ENCODE measurements around the gene OR51I2. TPM values are rescaled to one million over a fixed set of nuclear protein-coding genes. Genes with fewer than 3 reads are reported as not detected.

Gene OR51I2
- not detected in 2 replicates for total RNA-seq

GRCh38 chr11:5449023-5449422 is at the start of gene OR51I2:
Gene OR51I2 (plus strand): TSS chr11:5449323. CDS start chr11:5453489, 4,166 bp downstream.
- no peak for DNase-seq (ENCODE audit: low read depth in 2 of 2)

DNA sequence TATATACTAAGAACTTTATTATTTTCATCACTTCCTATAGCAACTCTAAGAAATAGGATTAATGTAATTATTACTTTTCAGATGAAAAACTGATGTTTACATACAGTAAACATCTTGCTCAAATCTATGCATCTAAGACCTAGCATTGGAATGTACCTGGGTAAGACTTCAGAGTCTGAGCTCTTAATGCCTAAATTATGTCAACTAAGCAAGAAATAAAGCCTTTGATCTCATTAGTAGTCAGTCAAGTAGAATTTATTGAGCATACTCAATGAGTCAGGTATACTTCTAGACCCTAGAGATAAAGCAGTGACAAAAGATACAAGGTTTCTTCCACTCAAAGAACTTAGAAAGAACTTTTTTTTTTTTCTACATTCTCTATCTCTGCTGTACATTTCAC is 44.0 kb upstream of the OR51I2 start:
- DNase-seq (ENCODE audit: low read depth in 2 of 2) = no peak

DNA sequence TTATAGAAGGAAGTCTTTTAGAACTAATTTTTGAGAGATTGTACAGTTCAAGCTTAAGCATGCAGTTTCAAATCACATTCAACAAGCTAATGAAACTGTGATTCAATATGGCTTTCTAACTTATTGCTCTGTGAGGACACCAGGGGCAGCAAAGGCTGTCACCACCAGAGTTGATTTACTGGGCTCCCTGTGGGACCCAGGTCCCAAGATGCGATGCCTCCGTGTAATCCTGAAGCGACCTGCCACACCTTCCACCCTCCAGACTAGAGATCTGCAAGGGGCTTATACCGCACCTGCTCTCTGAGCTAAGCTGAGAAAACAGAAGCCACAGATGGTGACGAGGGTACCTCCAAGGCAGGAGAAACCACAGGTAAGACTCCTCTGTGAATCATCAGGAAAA is 28.1 kb upstream of the OR51I2 start:
- DNase-seq (ENCODE audit: low read depth in 2 of 2) = no peak

GRCh38 chr11:5421811-5422210 is 27.3 kb upstream of the OR51I2 start, which contains the start of gene OR51Q1:
Gene OR51Q1 (plus strand): TSS chr11:5422111. CDS start chr11:5422201, 90 bp downstream.
- DNase-seq (ENCODE audit: low read depth in 2 of 2) = no peak

GRCh38 chr11:5423131-5423530 is 26.0 kb upstream of the OR51I2 start:
- no peak for DNase-seq (ENCODE audit: low read depth in 2 of 2)

GRCh38 chr11:5441414-5441813 is 7.7 kb upstream of the OR51I2 start, which contains the start of gene OR51I1:
Gene OR51I1 (minus strand): TSS chr11:5441514. CDS start chr11:5441514, 0 bp downstream.
- DNase-seq (ENCODE audit: low read depth in 2 of 2) = no peak

- DNase-seq (ENCODE audit: low read depth in 2 of 2) = no peak
These were observed 5.2 kb upstream of the OR51I2 start for GRCh38 chr11:5443835-5444393.

GRCh38 chr11:5449432-5449831 is 309 bp downstream of the OR51I2 start:
- no peak for DNase-seq (ENCODE audit: low read depth in 2 of 2)

- no peak for DNase-seq (ENCODE audit: low read depth in 2 of 2)
These were observed 12.0 kb downstream of the OR51I2 start for GRCh38 chr11:5460983-5461621.

DNA sequence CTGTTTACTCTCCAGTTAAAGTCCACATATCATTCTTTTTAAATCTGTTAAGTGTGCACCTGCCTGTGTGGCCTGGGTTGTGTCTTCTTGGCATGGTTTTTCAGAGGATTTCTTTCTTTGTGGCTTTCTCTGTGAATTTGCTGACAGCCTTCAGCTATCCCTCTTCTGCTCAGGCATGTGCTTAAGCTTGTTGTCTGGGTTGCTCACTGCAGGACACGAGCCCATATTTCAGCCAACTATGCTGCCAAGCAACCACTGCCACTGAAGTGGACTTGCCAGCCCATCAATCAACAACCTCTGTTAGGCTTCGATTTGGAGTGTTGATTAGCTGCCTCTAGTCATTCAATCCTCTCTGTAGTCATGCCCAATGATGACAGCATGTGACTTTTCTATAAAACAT is 18.4 kb downstream of the OR51I2 start:
- no peak for DNase-seq (ENCODE audit: low read depth in 2 of 2)

DNA sequence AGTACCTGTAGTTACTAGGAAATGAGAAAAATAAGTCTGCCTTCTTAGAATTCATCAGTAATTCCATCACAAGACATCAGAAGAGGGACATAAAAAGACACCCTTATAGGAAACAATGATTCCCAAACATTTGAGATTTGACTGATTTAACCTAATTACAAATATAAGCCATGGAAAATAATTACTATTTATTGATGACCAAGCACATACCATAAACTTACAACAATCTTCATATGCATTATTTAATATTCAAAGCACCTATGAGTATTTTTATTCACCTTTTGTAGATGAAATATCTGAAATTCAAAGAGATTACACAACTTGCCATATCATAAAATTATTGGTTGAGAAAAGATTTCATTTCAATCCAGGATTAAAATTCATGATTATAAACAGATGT is 24.8 kb downstream of the OR51I2 start:
- DNase-seq (ENCODE audit: low read depth in 2 of 2) = no peak

- peak; percentile 33 to 64 for DNase-seq (ENCODE audit: low read depth in 2 of 2)
These were observed 27.2 kb downstream of the OR51I2 start for GRCh38 chr11:5476186-5476819.

GRCh38 chr11:5486003-5486402 is 36.9 kb downstream of the OR51I2 start:
- DNase-seq (ENCODE audit: low read depth in 2 of 2) = no peak

DNA sequence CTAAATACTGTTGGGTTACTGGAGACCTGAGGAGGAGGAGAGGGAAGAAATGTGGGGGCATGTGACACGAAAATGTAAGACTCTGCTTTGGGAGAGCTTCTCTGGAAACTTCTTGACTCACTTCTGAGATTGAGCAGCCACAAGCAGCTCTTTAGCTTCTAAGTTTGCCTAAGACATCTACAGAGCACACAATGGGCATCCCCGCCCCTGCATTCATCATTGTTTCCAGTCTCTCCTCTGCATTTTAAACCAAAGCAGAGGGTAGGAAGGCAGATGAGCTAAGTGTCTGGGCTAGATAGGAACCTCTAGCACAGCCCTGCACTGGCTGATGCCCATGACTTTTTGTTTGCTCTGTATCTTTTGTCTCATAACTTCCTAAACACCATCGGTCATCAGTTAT is 37.3 kb downstream of the OR51I2 start:
- DNase-seq (ENCODE audit: low read depth in 2 of 2) = no peak

- DNase-seq (ENCODE audit: low read depth in 2 of 2) = no peak
These were observed 39.3 kb downstream of the OR51I2 start, which contains the start of gene OR52D1 for GRCh38 chr11:5488385-5488784. Gene OR52D1 (plus strand): TSS chr11:5488685. CDS start chr11:5488707, 22 bp downstream.

GRCh38 chr11:5488798-5489399 is 39.8 kb downstream of the OR51I2 start:
- no peak for DNase-seq (ENCODE audit: low read depth in 2 of 2)

DNA sequence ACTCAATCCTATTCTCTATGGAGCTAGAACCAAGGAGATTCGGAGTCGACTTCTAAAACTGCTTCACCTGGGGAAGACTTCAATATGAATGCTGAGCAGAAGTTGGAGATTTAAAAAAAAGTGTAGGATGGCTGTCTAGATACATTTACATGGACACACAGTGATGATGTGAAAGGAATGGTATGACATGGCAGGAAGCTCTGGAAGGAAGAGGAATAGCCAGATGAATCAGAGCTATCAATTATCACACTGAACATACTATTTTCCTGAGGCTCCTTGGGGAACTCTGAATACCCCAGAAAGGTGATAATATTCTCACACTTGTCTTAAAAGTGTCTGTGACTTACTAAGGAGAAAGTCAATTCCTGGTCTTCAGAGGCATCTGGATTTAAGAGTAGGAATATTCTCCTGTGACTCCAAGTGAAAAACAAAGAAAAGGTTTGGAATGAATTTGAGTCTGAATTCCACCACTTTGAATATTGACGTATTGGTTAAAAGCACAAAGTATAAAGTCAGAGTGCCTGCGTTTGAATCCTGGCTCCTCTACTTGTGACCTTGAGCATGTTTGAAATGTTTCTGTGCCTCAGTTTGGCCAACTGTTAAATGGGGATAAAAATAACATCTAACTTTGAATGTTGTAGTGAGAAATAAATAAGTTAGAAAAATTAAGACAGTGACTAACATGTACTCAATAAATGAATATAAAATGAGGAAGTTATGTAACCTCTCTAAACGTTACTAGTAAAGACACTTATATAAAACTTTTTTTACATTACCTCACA is 40.6 kb downstream of the OR51I2 start:
- no peak for DNase-seq (ENCODE audit: low read depth in 2 of 2)

GRCh38 chr11:5499671-5500070 is 50.5 kb downstream of the OR51I2 start:
- DNase-seq (ENCODE audit: low read depth in 2 of 2) = no peak

- DNase-seq (ENCODE audit: low read depth in 2 of 2) = no peak
These were observed 51.3 kb downstream of the OR51I2 start for GRCh38 chr11:5500393-5500801.

DNA sequence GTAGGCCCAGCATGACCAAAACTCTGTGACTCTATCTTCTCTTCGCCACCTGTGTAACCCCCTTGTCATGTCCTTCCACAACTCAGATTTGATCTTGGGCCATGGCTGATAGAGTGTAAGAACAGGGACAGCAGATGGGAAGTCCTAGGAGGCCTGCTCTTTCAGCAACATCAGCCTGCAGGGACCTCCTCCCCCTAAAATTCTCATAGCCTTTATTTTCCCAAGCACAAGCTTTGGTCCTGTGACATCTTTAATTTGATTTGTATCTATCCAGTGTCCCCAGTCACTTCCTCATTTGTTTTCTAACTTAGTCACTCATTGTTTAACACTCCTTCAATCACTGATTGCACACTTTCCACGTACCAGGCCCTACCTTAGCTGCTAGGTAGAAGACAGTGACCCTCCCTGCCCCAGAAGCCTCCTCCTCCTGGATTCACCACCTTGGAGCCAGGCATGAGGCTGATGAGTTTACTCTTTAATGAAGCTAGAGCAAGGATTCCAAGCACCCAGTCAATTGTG is 55.3 kb downstream of the OR51I2 start:
- DNase-seq (ENCODE audit: low read depth in 2 of 2) = no peak

DNA sequence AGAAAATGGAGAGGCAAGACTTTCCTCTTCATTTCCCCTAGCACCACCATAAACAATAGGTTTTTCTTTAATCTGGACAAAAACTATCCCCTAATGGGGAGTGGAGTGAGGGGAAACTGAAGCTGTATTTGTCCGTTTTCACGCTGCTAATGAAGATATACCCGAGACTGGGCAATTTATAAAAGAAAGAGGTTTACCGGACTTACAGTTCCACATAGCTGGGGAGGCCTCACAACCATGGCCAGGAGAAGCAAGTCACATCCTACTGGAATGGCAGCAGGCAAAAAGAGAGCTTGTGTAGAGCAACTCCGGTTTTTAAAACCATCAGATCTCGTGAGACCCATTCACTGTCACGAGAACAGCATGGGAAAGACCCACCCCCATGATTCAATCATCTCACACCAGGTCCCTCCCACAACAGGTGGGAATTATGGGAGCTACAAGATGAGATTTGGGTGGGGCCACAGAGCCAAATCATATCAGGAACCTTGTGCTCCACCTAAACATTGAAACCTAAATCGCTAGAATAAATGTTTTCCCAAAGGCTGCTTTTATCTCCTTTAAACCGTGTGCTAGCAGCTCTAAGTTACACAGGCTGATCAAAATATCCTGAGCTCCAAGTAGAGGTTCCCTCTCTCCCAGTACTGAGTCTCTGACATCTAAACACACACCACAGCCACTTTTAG is 56.4 kb downstream of the OR51I2 start:
- no peak for DNase-seq (ENCODE audit: low read depth in 2 of 2)
